ENCODE results near the gene AHCTF1. TPM values are rescaled to one million over a fixed set of nuclear protein-coding genes. Genes with fewer than 3 reads are reported as not detected.

Gene AHCTF1
- total RNA-seq, 4 donors from 2014 or later: 26.9 to 38.4 (median 29.5) TPM

DNA sequence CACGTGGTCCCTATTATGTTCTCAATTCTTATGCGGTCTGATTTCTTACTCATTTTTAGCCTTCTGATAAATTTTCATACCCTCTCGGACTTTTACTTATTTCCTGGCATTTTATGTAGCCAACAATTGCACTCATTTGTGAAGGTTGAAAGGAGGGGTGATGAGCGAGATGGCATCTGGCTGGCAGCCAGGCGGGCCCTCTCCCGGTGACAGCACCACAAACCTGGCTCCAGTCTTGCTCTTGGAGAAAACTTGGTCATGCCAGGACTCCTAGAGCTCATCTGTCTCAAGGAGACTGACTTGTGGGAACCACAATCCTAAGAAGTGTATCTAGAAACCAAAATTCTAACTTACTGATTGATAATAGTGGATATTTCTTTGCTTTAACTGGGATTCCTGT is 14.6 kb upstream of the AHCTF1 start:
- TF ChIP-seq POLR2A (IDR thresholded peaks at IDR 0.05): no peak
- TF ChIP-seq, protein P1, sequence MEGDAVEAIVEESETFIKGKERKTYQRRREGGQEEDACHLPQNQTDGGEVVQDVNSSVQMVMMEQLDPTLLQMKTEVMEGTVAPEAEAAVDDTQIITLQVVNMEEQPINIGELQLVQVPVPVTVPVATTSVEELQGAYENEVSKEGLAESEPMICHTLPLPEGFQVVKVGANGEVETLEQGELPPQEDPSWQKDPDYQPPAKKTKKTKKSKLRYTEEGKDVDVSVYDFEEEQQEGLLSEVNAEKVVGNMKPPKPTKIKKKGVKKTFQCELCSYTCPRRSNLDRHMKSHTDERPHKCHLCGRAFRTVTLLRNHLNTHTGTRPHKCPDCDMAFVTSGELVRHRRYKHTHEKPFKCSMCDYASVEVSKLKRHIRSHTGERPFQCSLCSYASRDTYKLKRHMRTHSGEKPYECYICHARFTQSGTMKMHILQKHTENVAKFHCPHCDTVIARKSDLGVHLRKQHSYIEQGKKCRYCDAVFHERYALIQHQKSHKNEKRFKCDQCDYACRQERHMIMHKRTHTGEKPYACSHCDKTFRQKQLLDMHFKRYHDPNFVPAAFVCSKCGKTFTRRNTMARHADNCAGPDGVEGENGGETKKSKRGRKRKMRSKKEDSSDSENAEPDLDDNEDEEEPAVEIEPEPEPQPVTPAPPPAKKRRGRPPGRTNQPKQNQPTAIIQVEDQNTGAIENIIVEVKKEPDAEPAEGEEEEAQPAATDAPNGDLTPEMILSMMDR (IDR thresholded peaks at IDR 0.05): no peak
- WGBS, 2 donors: 89 to 91% methylated on average over 6 of the region's 6 CpGs
- H3K4me3 ChIP-seq (ENCODE audit: low read depth, poor library complexity, severe bottlenecking): no peak overlapping the region
- intact Hi-C loops (cut with DNase I; ENCODE audit: low total_unique reads): no loop called here
- DNase-seq (ENCODE audit: low spot score in 2 of 2): no peak

- intact Hi-C loops (cut with DNase I; ENCODE audit: low total_unique reads): no loop called here
- no peak overlapping the region for H3K4me3 ChIP-seq (ENCODE audit: low read depth, poor library complexity, severe bottlenecking)
- DNase-seq (ENCODE audit: low spot score in 2 of 2): no peak
- TF ChIP-seq, protein P1 (IDR thresholded peaks at IDR 0.05): no peak
- no peak for TF ChIP-seq POLR2A (IDR thresholded peaks at IDR 0.05)
- 65 to 91% methylated on average over 1 of the region's 1 CpG for WGBS, 2 donors
Measured at GRCh38 chr1:246934765-246935164, 3.0 kb upstream of the AHCTF1 start.

GRCh38 chr1:246933893-246934292 is 2.1 kb upstream of the AHCTF1 start:
- 68 to 76% methylated on average over 2 of the region's 2 CpGs for WGBS, 2 donors
- no peak overlapping the region for H3K4me3 ChIP-seq (ENCODE audit: low read depth, poor library complexity, severe bottlenecking)
- DNase-seq (ENCODE audit: low spot score in 2 of 2): no peak
- intact Hi-C loops (cut with DNase I; ENCODE audit: low total_unique reads): no loop called here
- TF ChIP-seq, protein P1 (IDR thresholded peaks at IDR 0.05): no peak
- no peak for TF ChIP-seq POLR2A (IDR thresholded peaks at IDR 0.05)

GRCh38 chr1:246932366-246932700 is 585 bp upstream of the AHCTF1 start:
- no peak for TF ChIP-seq POLR2A (IDR thresholded peaks at IDR 0.05)
- TF ChIP-seq, protein P1 (IDR thresholded peaks at IDR 0.05): no peak
- peak overlapping the region; percentile 94 for H3K4me3 ChIP-seq (ENCODE audit: low read depth, poor library complexity, severe bottlenecking)
- intact Hi-C loops (cut with DNase I; ENCODE audit: low total_unique reads): no loop called here
- DNase-seq (ENCODE audit: low spot score in 2 of 2): no peak
- 10 to 13% methylated on average over 8 of the region's 8 CpGs for WGBS, 2 donors

DNA sequence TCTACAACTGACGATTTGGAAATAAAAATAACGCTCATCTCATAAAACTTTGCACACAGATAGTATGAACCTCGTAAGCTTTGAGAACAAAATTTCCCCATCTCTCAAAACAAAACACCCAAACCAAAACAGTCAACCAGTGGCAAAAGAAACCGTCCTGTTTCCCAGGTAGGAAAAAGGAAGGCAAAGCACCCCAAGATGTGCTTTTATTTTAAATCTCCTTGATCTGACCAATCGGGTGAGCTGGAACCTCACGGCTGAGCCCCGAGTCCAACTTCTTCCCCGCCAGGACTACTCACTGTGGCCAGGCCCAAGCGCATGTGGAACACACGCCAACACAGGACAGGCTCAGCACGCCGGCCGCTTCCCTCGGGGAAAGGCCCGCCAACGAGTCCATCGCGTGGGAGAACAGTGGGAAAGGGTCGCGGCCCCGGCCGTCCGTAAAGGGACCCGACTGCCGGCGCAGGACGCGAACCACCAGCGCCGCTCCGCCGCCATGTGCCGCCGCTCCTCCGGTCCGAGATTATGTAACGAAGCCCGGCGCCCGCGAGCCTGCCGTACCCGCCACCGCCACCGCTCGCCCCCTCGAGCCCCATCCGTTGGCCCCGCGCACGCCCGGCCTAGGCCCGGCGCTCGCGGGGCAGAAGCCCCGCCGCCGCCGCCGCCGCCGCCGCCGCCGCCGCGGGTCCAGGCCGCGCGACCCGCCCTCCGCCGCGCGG is 759 bp downstream of the AHCTF1 start:
- peak; percentile 59 to 92 for DNase-seq (ENCODE audit: low spot score in 2 of 2)
- TF ChIP-seq POLR2A (IDR thresholded peaks at IDR 0.05): no peak
- TF ChIP-seq, protein P1 (IDR thresholded peaks at IDR 0.05): no peak
- peak overlapping the region; percentile 94 for H3K4me3 ChIP-seq (ENCODE audit: low read depth, poor library complexity, severe bottlenecking)
- 0 to 1% methylated on average over 25 to 76 of the region's 76 CpGs for WGBS, 2 donors
- intact Hi-C loops (cut with DNase I; ENCODE audit: low total_unique reads): no loop called here
